Prostate gland (tissue), 2 donors: Measurements from ENCODE around the gene AMOTL1. TPM values are rescaled to one million over a fixed set of nuclear protein-coding genes. Genes with fewer than 3 reads are reported as not detected.

Experiments used
- DNase-seq: peaks from one replicate; pipeline ENCODE4 v3.0.0-alpha.2; 2019; ENCODE audit warnings: low spot score
- H3K27ac ChIP-seq, 2 donors: fragments of 200-600 bp; sonication (generic); 2 replicates each; pipeline ENCODE4 v1.5.1; 2017 to 2019
- H3K27me3 ChIP-seq: fragments of 200-600 bp; sonication (generic); replicated peaks from 2 replicates; pipeline ENCODE4 v1.5.1; 2019; ENCODE audit not compliant: insufficient read depth
- H3K36me3 ChIP-seq, 2 donors: fragments of 200-600 bp; sonication (generic); 1 replicate in 1 of 2; 2 replicates in 1 of 2; pipeline versions ENCODE4 v1.5.1 to v1.8.1; 2017 to 2019
- H3K4me1 ChIP-seq: fragments of 200-600 bp; sonication (generic); replicated peaks from 2 replicates; pipeline ENCODE4 v1.5.1; 2019
- H3K4me3 ChIP-seq, 2 donors: fragments of 200-600 bp; sonication (generic); 2 replicates each; pipeline ENCODE4 v1.5.1; 2017 to 2019
- H3K9me3 ChIP-seq: fragments of 200-600 bp; sonication (generic); 2 replicates; pipeline ENCODE4 v1.5.1; 2017
- POLR2A ChIP-seq: fragments of 450-650 bp; IDR thresholded peaks from one replicate; pipeline ENCODE4 v1.6.1; 2016; ENCODE audit warnings: antibody characterized with exemption, mild to moderate bottlenecking
- POLR2AphosphoS5 ChIP-seq: sonication (generic); formaldehyde crosslinking; IDR thresholded peaks from one replicate; pipeline ENCODE4 v1.6.1; 2017; ENCODE audit warnings: antibody characterized with exemption
- WGBS: methylation state at CpG from one replicate; pipeline ENCODE4 v1.1.5; 2018; 5-methylcytosine and 5-hydroxymethylcytosine counted together
- intact Hi-C: fragments of 100-400 bp; cut with DNase I; formaldehyde crosslinking; loops from one replicate; pipeline ENCODE4 v1.14.2; 2022
- total RNA-seq, 2 donors: library from RNA; depleted of rRNA; stranded (reverse); fragments of >200 nt; gene quantifications; one replicate each; pipeline ENCODE4 v1.1.0, GENCODE V29; 2016
- TF ChIP-seq, protein P1 (sequence below), 4 experiments: fragments of 200-600 bp in 2 of 4; fragments of 450-650 bp in 2 of 4; sonication (generic) in 2 of 4; IDR thresholded peaks; 1 replicate in 3 of 4; 2 replicates in 1 of 4; pipeline ENCODE4 v1.5.1; 2016 to 2019; ENCODE audit warnings: antibody characterized with exemption in 4 of 4, mild to moderate bottlenecking in 2 of 4, moderate library complexity in 2 of 4

Gene AMOTL1
- total RNA-seq, 2 donors from 2014 or later: 49.2 to 67.2 TPM

DNA sequence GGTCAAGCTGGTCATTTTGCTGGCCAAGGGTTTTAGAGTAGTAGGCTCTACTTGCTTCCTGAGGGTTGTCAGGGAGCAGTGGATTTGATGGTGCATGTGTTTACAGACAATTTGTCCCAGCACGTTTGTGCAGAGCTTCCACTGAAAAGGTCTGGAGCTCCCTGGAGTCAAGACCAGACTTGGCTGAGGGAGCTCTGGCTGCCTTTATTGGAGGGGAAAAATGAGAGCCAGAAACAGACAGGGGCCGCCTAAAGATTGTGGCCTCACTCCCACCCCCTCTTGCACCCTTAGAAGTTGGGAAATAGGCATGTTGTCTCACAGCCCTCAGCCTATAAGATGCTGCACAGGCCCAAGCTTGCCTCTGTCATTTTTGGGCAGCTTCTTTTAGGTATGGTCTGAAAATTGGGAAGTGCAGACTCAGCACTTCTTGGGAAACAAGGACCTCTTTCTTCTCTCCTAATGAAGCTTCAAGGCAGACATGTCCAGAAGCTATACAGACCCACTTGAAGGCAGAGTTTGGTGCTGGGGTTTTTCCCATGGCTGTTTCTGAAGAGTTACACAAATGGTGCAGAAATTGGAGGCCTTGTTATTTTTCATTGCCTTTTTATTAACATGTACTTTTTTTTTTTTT is 55.1 kb downstream of the AMOTL1 start:
- DNase-seq: peak; percentile 28
- 37% methylated on average over 2 of the region's 2 CpGs for WGBS
- TF ChIP-seq POLR2AphosphoS5: peak; percentile 15
- TF ChIP-seq, protein P1, sequence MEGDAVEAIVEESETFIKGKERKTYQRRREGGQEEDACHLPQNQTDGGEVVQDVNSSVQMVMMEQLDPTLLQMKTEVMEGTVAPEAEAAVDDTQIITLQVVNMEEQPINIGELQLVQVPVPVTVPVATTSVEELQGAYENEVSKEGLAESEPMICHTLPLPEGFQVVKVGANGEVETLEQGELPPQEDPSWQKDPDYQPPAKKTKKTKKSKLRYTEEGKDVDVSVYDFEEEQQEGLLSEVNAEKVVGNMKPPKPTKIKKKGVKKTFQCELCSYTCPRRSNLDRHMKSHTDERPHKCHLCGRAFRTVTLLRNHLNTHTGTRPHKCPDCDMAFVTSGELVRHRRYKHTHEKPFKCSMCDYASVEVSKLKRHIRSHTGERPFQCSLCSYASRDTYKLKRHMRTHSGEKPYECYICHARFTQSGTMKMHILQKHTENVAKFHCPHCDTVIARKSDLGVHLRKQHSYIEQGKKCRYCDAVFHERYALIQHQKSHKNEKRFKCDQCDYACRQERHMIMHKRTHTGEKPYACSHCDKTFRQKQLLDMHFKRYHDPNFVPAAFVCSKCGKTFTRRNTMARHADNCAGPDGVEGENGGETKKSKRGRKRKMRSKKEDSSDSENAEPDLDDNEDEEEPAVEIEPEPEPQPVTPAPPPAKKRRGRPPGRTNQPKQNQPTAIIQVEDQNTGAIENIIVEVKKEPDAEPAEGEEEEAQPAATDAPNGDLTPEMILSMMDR (IDR thresholded peaks at IDR 0.05): no peak
- Histone ChIP-seq H3K36me3 (peaks cover 0 to 8% of the 10 kb centered on the region in 2 donors), H3K27me3 (no peaks in the 10 kb centered on the region), H3K9me3 (no peaks in the 10 kb centered on the region), H3K4me1 (no peaks in the 10 kb centered on the region), H3K27ac (peak overlapping the region in 1 of 2 donors; percentile 6), H3K4me3 (no peak overlapping the region)
- intact Hi-C loops: no loop called here

DNA sequence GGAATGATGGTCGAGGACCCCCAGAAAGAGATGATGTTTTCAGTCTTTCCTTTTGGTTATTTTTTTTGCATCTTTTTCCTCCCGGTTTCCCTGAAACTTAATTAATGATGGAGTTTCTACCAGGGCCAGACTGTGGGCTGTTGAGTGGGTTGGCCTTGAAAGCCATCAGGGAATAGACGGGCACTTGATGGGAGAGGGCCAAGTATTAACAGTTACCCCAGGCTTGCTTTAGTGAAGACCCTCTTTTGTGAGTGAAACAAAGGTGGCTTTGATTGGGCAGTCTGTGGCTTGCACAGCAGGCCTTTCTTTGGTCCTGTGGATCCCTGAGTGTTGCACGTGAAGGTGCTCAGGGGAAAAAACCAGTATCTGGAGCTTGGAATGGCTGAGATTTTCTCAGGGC is 56.9 kb downstream of the AMOTL1 start:
- no peak overlapping the region for H3K4me3 ChIP-seq
- H3K27ac ChIP-seq: no peak overlapping the region
- WGBS: 70% methylated on average over 4 of the region's 4 CpGs
- no peaks in the 10 kb centered on the region for H3K9me3 ChIP-seq
- TF ChIP-seq POLR2A (no peak), POLR2AphosphoS5 (no peak)
- TF ChIP-seq, protein P1 (IDR thresholded peaks at IDR 0.05): no peak
- no peak for DNase-seq
- intact Hi-C loops: no loop called here
- no peaks in the 10 kb centered on the region for H3K4me1 ChIP-seq
- peaks cover 0 to 8% of the 10 kb centered on the region in 2 donors for H3K36me3 ChIP-seq
- H3K27me3 ChIP-seq: no peaks in the 10 kb centered on the region

DNA sequence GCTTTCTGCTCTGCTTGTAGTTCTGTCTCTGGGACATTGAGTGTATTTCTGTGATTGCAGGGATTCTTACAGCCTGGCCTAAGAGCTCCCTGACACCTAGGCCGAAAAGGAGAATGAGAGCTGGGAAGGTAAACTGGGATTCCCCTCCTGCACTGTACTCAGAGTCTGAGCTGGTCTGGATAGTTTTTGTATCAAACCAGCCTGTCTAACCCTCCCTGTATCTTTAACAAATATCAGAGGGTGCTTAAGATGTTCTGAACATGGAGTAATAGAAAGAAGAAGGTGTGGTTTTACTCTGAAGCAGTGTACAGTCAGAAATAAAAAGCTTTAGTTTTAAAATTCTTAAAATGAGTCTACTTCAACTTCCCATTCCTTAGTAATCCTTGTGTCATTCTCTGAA is 57.3 kb downstream of the AMOTL1 start:
- Histone ChIP-seq H3K4me3 (no peak overlapping the region), H3K36me3 (peaks cover 0 to 8% of the 10 kb centered on the region in 2 donors), H3K9me3 (no peaks in the 10 kb centered on the region), H3K4me1 (no peaks in the 10 kb centered on the region), H3K27ac (no peak overlapping the region), H3K27me3 (no peaks in the 10 kb centered on the region)
- WGBS: 78% methylated on average over 1 of the region's 1 CpG
- TF ChIP-seq POLR2A (no peak), POLR2AphosphoS5 (no peak)
- TF ChIP-seq, protein P1 (IDR thresholded peaks at IDR 0.05): no peak
- no peak for DNase-seq
- intact Hi-C loops: no loop called here

DNA sequence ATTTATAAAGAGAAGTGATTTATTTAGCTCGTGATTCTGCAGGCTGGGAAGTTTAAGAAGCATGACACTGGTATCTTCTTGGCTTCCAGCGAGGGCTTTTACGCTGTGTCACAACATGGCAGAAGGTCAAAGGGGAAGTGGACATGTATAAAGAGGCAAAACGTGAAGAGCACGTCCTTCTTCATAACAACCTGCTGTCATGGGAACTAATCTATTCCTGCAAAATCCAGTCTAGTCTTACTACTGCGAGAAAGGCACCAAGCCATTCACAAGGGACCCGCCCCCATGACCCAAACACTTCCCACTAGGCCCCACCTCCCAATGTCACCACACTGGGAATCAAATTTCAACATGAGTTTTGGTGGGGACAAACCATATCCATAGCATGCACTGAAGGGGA is 58.3 kb downstream of the AMOTL1 start:
- Histone ChIP-seq H3K27ac (no peak overlapping the region), H3K4me1 (no peaks in the 10 kb centered on the region), H3K27me3 (no peaks in the 10 kb centered on the region), H3K4me3 (no peak overlapping the region), H3K9me3 (no peaks in the 10 kb centered on the region), H3K36me3 (peaks cover 0 to 8% of the 10 kb centered on the region in 2 donors)
- no peak for DNase-seq
- 81% methylated on average over 7 of the region's 7 CpGs for WGBS
- intact Hi-C loops: no loop called here
- TF ChIP-seq, protein P1 (IDR thresholded peaks at IDR 0.05): no peak
- TF ChIP-seq POLR2AphosphoS5 (no peak), POLR2A (no peak)

DNA sequence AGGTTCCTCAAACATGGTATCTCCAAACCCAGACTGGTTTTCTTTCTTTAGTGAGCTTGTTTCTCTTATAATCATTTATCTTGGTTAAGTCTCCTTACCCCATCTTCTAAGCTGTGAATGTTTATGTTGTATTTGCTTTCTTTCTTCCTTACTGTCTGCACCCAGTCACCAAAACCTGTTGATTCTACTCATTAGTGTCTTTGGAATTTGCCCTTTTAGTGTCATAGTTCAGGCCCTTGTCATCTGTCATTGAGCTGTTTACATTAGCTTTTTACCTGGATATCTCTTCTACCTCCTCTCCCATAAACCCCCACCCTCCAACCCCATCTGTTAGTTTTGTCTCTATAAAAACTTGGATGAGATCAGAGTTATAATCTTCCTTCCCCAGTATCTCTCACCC is 59.9 kb downstream of the AMOTL1 start:
- intact Hi-C loops: no loop called here
- H3K9me3 ChIP-seq: no peaks in the 10 kb centered on the region
- H3K4me3 ChIP-seq: no peak overlapping the region
- no peaks in the 10 kb centered on the region for H3K36me3 ChIP-seq
- TF ChIP-seq POLR2AphosphoS5 (no peak), POLR2A (no peak)
- TF ChIP-seq, protein P1 (IDR thresholded peaks at IDR 0.05): no peak
- H3K27ac ChIP-seq: no peak overlapping the region
- H3K27me3 ChIP-seq: no peaks in the 10 kb centered on the region
- DNase-seq: no peak
- H3K4me1 ChIP-seq: no peaks in the 10 kb centered on the region
